ENCODE data around the gene CD99L2.

GRCh38 chrX:150779385-150779784 is 119.1 kb downstream of the CD99L2 start:
- no peak for TF ChIP-seq CTCF (IDR thresholded peaks at IDR 0.05)
- TF ChIP-seq ZBTB21 (CRISPR knock-in tag; IDR thresholded peaks at IDR 0.05; ENCODE audit: borderline replicate concordance): no peak
- no peak for TF ChIP-seq JUN (CRISPR knock-in tag; IDR thresholded peaks at IDR 0.05)
- no peak for TF ChIP-seq IRF1 (CRISPR knock-in tag; IDR thresholded peaks at IDR 0.05)
- TF ChIP-seq SMAD3 (CRISPR knock-in tag; IDR thresholded peaks at IDR 0.05; ENCODE audit: borderline replicate concordance): no peak
- TF ChIP-seq ZNF232 (CRISPR knock-in tag; IDR thresholded peaks at IDR 0.05): no peak
- TF ChIP-seq E2F1 (CRISPR knock-in tag; IDR thresholded peaks at IDR 0.05): no peak
- TF ChIP-seq CREB1 (CRISPR knock-in tag; IDR thresholded peaks at IDR 0.05): no peak
- no peak for TF ChIP-seq ESRRA (CRISPR knock-in tag; IDR thresholded peaks at IDR 0.05; ENCODE audit: borderline replicate concordance)
- TF ChIP-seq ZNF281 (CRISPR knock-in tag; IDR thresholded peaks at IDR 0.05): no peak
- no peak for TF ChIP-seq ARID4B (CRISPR knock-in tag; IDR thresholded peaks at IDR 0.05; ENCODE audit: borderline replicate concordance)
- TF ChIP-seq ATF1 (CRISPR knock-in tag; IDR thresholded peaks at IDR 0.05): no peak
- no peak for TF ChIP-seq PRDM15 (CRISPR knock-in tag; IDR thresholded peaks at IDR 0.05)
- TF ChIP-seq FOXJ3 (CRISPR knock-in tag; IDR thresholded peaks at IDR 0.05; ENCODE audit: borderline replicate concordance): no peak
